Mesenchymal stem cell (in vitro differentiated cells and primary cell): ENCODE data around the gene CTCFL.

Experiments used
- DNase-seq: peaks from one replicate; pipeline ENCODE4 v3.0.0-alpha.2; 2013
- H2AFZ ChIP-seq: one replicate; pipeline ENCODE4 v1.6.1; 2013; ENCODE audit warnings: low read depth, mild to moderate bottlenecking, control low read depth, inconsistent platforms, low read length, moderate library complexity
- H2AK5ac ChIP-seq: 2 replicates; pipeline ENCODE4 v1.6.1; 2013; ENCODE audit warnings: low read length, moderate library complexity, mild to moderate bottlenecking, inconsistent platforms; ENCODE audit not compliant: severe bottlenecking
- H2BK120ac ChIP-seq: one replicate; pipeline ENCODE4 v1.6.1; 2013; ENCODE audit warnings: low read depth, mild to moderate bottlenecking, inconsistent platforms, low read length, moderate library complexity
- H2BK12ac ChIP-seq, 2 experiments: one replicate each; pipeline ENCODE4 v1.6.1; 2013; ENCODE audit warnings: inconsistent platforms in 2 of 2, low read length in 2 of 2, mild to moderate bottlenecking in 2 of 2, moderate library complexity in 2 of 2, control low read depth in 1 of 2
- H2BK15ac ChIP-seq: one replicate; pipeline ENCODE4 v1.6.1; 2013; ENCODE audit warnings: mild to moderate bottlenecking, low read depth, inconsistent platforms; ENCODE audit not compliant: poor library complexity, severe bottlenecking
- H2BK5ac ChIP-seq: 2 replicates; pipeline ENCODE4 v1.6.1; 2013; ENCODE audit warnings: low read depth, mild to moderate bottlenecking, low read length, control low read depth, inconsistent platforms; ENCODE audit not compliant: poor library complexity, severe bottlenecking
- H3K14ac ChIP-seq, 2 experiments: one replicate each; pipeline ENCODE4 v1.6.1; 2013; ENCODE audit warnings: inconsistent platforms in 2 of 2, low read length in 2 of 2, control low read depth in 1 of 2, mild to moderate bottlenecking in 1 of 2, moderate library complexity in 1 of 2
- H3K18ac ChIP-seq, 2 experiments: one replicate each; pipeline ENCODE4 v1.6.1; 2013; ENCODE audit warnings: inconsistent platforms in 2 of 2, low read length in 2 of 2, control low read depth in 1 of 2, low read depth in 1 of 2, mild to moderate bottlenecking in 1 of 2
- H3K23ac ChIP-seq, 2 experiments: one replicate each; pipeline ENCODE4 v1.6.1; 2013; ENCODE audit warnings: inconsistent platforms in 2 of 2, low read length in 2 of 2, mild to moderate bottlenecking in 2 of 2, moderate library complexity in 2 of 2, control low read depth in 1 of 2
- H3K27ac ChIP-seq: 2 replicates; pipeline ENCODE4 v1.5.1; 2013; ENCODE audit warnings: mild to moderate bottlenecking, moderate library complexity, low read length, control low read depth, inconsistent platforms; ENCODE audit not compliant: poor library complexity, severe bottlenecking
- H3K27me3 ChIP-seq, 2 experiments: 2 replicates each; pipeline versions ENCODE4 v1.6.1 to v1.7.0; 2013; ENCODE audit warnings: low read length in 2 of 2, mild to moderate bottlenecking in 2 of 2, moderate library complexity in 2 of 2, control low read depth in 1 of 2, inconsistent platforms in 1 of 2; ENCODE audit not compliant: control insufficient read depth in 1 of 2, insufficient read depth in 1 of 2
- H3K36me3 ChIP-seq, 2 experiments: 2 replicates each; pipeline versions ENCODE4 v1.6.1 to v1.7.0; 2013; ENCODE audit warnings: low read length in 2 of 2, control low read depth in 1 of 2, inconsistent platforms in 1 of 2, low read depth in 1 of 2, mild to moderate bottlenecking in 1 of 2; ENCODE audit not compliant: insufficient read depth in 2 of 2, control insufficient read depth in 1 of 2
- H3K4ac ChIP-seq, 2 experiments: one replicate each; pipeline ENCODE4 v1.6.1; 2013; ENCODE audit warnings: inconsistent platforms in 2 of 2, low read length in 2 of 2, mild to moderate bottlenecking in 2 of 2, moderate library complexity in 2 of 2, control low read depth in 1 of 2, low read depth in 1 of 2
- H3K4me1 ChIP-seq: 2 replicates; pipeline ENCODE4 v1.6.1; 2013; ENCODE audit warnings: low read depth, low read length, control low read depth; ENCODE audit not compliant: control insufficient read depth, insufficient read depth
- H3K4me2 ChIP-seq: 2 replicates; pipeline ENCODE4 v1.6.1; 2013; ENCODE audit warnings: low read length, mild to moderate bottlenecking, inconsistent platforms; ENCODE audit not compliant: poor library complexity, severe bottlenecking
- H3K4me3 ChIP-seq, 2 experiments: 2 replicates each; pipeline versions ENCODE4 v1.5.1 to v1.7.0; 2013; ENCODE audit warnings: low read length in 2 of 2, mild to moderate bottlenecking in 2 of 2, control low read depth in 1 of 2, low read depth in 1 of 2; ENCODE audit not compliant: insufficient read depth in 1 of 2
- H3K79me1 ChIP-seq: replicated peaks from 2 replicates; pipeline ENCODE4 v1.6.1; 2013; ENCODE audit warnings: mild to moderate bottlenecking, control low read depth, low read length, inconsistent platforms; ENCODE audit not compliant: poor library complexity, severe bottlenecking
- H3K9ac ChIP-seq: 2 replicates; pipeline ENCODE4 v1.7.0; 2013; ENCODE audit warnings: mild to moderate bottlenecking, low read length, moderate library complexity
- H3K9me3 ChIP-seq: 2 replicates; pipeline ENCODE4 v1.7.0; 2013; ENCODE audit warnings: mild to moderate bottlenecking, low read length; ENCODE audit not compliant: control insufficient read depth
- H4K8ac ChIP-seq: one replicate; pipeline ENCODE4 v1.6.1; 2013; ENCODE audit warnings: inconsistent platforms, mild to moderate bottlenecking, low read length, moderate library complexity
- H4K91ac ChIP-seq: one replicate; pipeline ENCODE4 v1.6.1; 2013; ENCODE audit warnings: mild to moderate bottlenecking, low read length, inconsistent platforms
- whole genome bisulfite sequencing: methylation state at CpG from one replicate; pipeline ENCODE4 v1.1.7; 2013; ENCODE audit warnings: mixed read lengths; 5-methylcytosine and 5-hydroxymethylcytosine counted together

Gene CTCFL

DNA sequence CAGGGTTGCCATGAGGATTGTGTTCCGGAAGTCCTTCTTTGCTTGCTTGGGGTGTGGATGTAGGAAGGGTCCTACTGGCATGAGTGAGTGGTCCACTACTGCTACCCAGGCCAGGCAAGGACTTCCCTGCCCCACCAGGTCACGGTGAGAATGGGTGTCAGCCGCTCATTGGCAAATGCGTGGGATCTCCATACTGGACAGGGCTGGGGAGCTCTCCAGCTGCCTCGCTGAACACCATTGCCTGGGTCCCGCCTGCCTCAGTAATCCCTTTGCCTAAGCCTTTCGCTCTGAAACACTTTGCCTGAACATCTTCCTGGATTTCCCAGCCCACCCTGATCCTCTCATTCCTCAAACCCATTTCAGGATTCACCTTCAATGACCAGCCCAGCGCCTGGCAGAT lies 59.5 kb downstream of the CTCFL start:
- no peak overlapping the region for H2AFZ ChIP-seq
- H3K4ac ChIP-seq: no peak overlapping the region
- H3K9me3 ChIP-seq: no peaks in the 10 kb centered on the region
- H3K9ac ChIP-seq: no peak overlapping the region
- no peak overlapping the region for H2BK12ac ChIP-seq
- H3K79me1 ChIP-seq: no peaks in the 10 kb centered on the region
- no peak overlapping the region for H3K4me3 ChIP-seq
- no peak for DNase-seq
- no peak overlapping the region for H2BK120ac ChIP-seq
- H2BK5ac ChIP-seq: no peak overlapping the region
- H3K14ac ChIP-seq: no peak overlapping the region
- H3K23ac ChIP-seq: no peak overlapping the region
- peaks cover 20 to 80% of the 10 kb centered on the region in 2 experiments for H3K27me3 ChIP-seq
- 94% methylated on average over 8 of the region's 8 CpGs for WGBS
- no peaks in the 10 kb centered on the region for H3K36me3 ChIP-seq
- H3K18ac ChIP-seq: no peak overlapping the region
- no peak overlapping the region for H2BK15ac ChIP-seq
- H3K4me2 ChIP-seq: no peak overlapping the region
- no peak overlapping the region for H4K8ac ChIP-seq
- H4K91ac ChIP-seq: no peak overlapping the region
- H3K27ac ChIP-seq: no peak overlapping the region
- peaks cover 18% of the 10 kb centered on the region for H3K4me1 ChIP-seq
- H2AK5ac ChIP-seq: no peak overlapping the region

DNA sequence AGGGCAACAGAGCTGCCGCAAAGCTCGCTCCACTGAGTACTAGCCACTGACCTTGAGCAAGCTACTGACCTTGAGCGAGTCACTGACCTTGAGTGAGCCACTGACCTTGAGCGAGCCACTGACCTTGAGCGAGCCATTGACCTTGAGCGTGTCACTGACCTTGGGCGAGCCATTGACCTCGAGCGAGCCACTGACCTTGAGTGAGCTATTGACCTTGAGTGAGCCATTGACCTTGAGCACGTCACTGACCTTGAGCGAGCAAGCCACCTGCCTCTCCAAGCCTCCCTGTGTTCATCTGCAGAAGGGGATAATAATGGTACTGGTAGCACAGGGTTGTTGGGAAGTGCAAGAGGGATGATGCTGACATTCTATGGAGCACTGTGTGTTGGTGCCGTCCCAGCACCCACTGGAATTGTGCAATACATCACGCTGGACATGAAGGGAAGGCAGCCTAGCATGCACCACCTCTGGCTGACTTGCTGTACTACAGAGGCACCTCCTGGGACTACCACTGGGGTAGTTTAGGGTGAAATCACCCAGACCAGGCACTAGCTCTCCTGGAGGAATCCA lies 60.2 kb downstream of the CTCFL start:
- no peak for DNase-seq
- Histone ChIP-seq H2BK15ac (no peak overlapping the region), H3K18ac (no peak overlapping the region), H3K4me2 (no peak overlapping the region), H2BK120ac (no peak overlapping the region), H3K4me3 (no peak overlapping the region), H3K4me1 (peaks cover 13% of the 10 kb centered on the region), H3K9ac (no peak overlapping the region), H2BK12ac (no peak overlapping the region), H4K8ac (no peak overlapping the region), H2AK5ac (no peak overlapping the region), H4K91ac (no peak overlapping the region), H3K23ac (no peak overlapping the region), H3K9me3 (no peaks in the 10 kb centered on the region), H2BK5ac (no peak overlapping the region), H3K27me3 (peaks cover 15 to 80% of the 10 kb centered on the region in 2 experiments), H3K14ac (no peak overlapping the region), H3K27ac (no peak overlapping the region), H3K4ac (no peak overlapping the region), H3K36me3 (no peaks in the 10 kb centered on the region), H2AFZ (no peak overlapping the region), H3K79me1 (no peaks in the 10 kb centered on the region)
- 88% methylated on average over 13 of the region's 13 CpGs for WGBS

DNA sequence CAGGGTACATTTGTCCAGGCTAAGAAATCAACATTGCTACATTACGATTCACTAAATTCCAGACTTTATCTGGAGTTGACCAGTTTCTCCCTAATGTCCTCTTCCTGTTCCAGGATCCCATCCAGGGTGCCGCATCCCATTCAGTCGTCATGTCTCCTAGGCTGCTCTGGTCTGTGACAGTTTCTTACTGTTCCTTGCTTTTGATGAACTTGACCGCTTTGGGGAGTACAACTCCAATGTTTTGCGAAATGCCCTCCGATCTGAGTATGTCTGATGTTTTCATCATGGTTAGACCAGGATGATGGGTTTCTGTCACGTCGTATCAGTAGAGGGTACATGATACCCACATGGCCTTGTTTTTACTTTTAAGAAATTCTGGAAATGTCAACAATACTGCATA lies 62.2 kb downstream of the CTCFL start:
- WGBS: 92% methylated on average over 6 of the region's 8 CpGs

DNA sequence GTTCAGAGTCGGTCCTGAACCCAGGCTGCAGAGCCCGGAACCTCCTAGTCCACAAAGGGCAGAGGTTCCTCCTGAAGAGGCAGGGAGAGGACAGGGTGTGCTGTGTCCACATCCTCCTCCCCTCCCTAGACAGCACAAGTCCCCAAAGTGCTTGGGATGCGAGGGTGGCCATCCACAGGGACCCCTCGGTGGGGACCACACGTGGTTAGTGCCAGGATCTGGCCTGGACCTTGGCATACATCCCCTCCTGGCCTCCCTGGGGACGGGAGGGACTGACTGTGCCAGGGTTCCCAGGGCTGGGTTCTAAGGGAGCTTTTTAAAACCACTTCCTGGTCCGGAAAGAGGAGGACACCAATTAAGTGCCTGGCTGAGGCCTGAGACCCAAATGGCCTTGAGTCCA lies 63.2 kb downstream of the CTCFL start:
- H3K4ac ChIP-seq: no peak overlapping the region
- H4K91ac ChIP-seq: no peak overlapping the region
- H3K27ac ChIP-seq: no peak overlapping the region
- no peak overlapping the region for H2AFZ ChIP-seq
- no peak overlapping the region for H3K14ac ChIP-seq
- no peaks in the 10 kb centered on the region for H3K36me3 ChIP-seq
- no peak overlapping the region for H2BK120ac ChIP-seq
- H4K8ac ChIP-seq: no peak overlapping the region
- H3K4me3 ChIP-seq: no peak overlapping the region
- DNase-seq: no peak
- no peak overlapping the region for H2BK15ac ChIP-seq
- no peak overlapping the region for H3K23ac ChIP-seq
- H3K4me2 ChIP-seq: no peak overlapping the region
- no peak overlapping the region for H2AK5ac ChIP-seq
- H3K4me1 ChIP-seq: peaks cover 3% of the 10 kb centered on the region
- H3K27me3 ChIP-seq: peaks cover 10 to 71% of the 10 kb centered on the region in 2 experiments
- 70% methylated on average over 7 of the region's 7 CpGs for WGBS
- H3K9me3 ChIP-seq: no peaks in the 10 kb centered on the region
- H2BK5ac ChIP-seq: no peak overlapping the region
- no peak overlapping the region for H3K9ac ChIP-seq
- H3K79me1 ChIP-seq: no peaks in the 10 kb centered on the region
- no peak overlapping the region for H3K18ac ChIP-seq
- no peak overlapping the region for H2BK12ac ChIP-seq

More for the DNA sequence above, 62.2 kb downstream of the CTCFL start:
- Histone ChIP-seq H3K27me3 (peaks cover 13 to 71% of the 10 kb centered on the region in 2 experiments), H2BK120ac (no peak overlapping the region), H3K4me3 (no peak overlapping the region), H4K91ac (no peak overlapping the region), H3K4me1 (peaks cover 5% of the 10 kb centered on the region), H2BK5ac (no peak overlapping the region), H3K36me3 (no peaks in the 10 kb centered on the region), H3K9ac (no peak overlapping the region), H4K8ac (no peak overlapping the region), H2BK12ac (no peak overlapping the region), H3K23ac (no peak overlapping the region), H3K9me3 (no peaks in the 10 kb centered on the region), H3K4me2 (no peak overlapping the region), H3K18ac (no peak overlapping the region), H3K4ac (no peak overlapping the region), H3K79me1 (no peaks in the 10 kb centered on the region), H2AFZ (no peak overlapping the region), H2BK15ac (no peak overlapping the region), H2AK5ac (no peak overlapping the region), H3K27ac (no peak overlapping the region), H3K14ac (no peak overlapping the region)
- no peak for DNase-seq
